ENCODE measurements around the gene LRRC25. TPM values are rescaled to one million over a fixed set of nuclear protein-coding genes. Genes with fewer than 3 reads are reported as not detected.

Gene LRRC25
- total RNA-seq, 3 donors from 2014 or later, result 3.9 to 27.2 (median 7.2) TPM

- no peaks in the 10 kb centered on the region for H3K36me3 ChIP-seq
- no peaks in the 10 kb centered on the region for H3K9me3 ChIP-seq
- H3K4me3 ChIP-seq, result no peak overlapping the region
- H3K27me3 ChIP-seq, result no peaks in the 10 kb centered on the region
- H3K27ac ChIP-seq, result no peak overlapping the region
- TF ChIP-seq CTCF (IDR thresholded peaks at IDR 0.05) (no peak), POLR2AphosphoS5 (IDR thresholded peaks at IDR 0.05) (no peak), POLR2A (IDR thresholded peaks at IDR 0.05) (no peak)
- intact Hi-C loops (cut with DNase I; ENCODE audit: low total_unique reads), result no loop called here
- DNase-seq (ENCODE audit: low spot score in 2 of 2), result no peak
- peaks cover 0 to 19% of the 10 kb centered on the region in 2 donors for H3K4me1 ChIP-seq
Measured at GRCh38 chr19:18440936-18441803, 43.7 kb upstream of the LRRC25 start.

GRCh38 chr19:18440415-18440877, 43.0 kb upstream of the LRRC25 start:
- peaks cover 0 to 19% of the 10 kb centered on the region in 2 donors for H3K4me1 ChIP-seq
- H3K27me3 ChIP-seq, result no peaks in the 10 kb centered on the region
- TF ChIP-seq CTCF (IDR thresholded peaks at IDR 0.05) (peak in 1 of 3 donors; percentile 10), POLR2AphosphoS5 (IDR thresholded peaks at IDR 0.05) (no peak)
- no peak for DNase-seq (ENCODE audit: low spot score in 2 of 2)
- no peak overlapping the region for H3K4me3 ChIP-seq
- H3K36me3 ChIP-seq, result no peaks in the 10 kb centered on the region
- H3K9me3 ChIP-seq, result no peaks in the 10 kb centered on the region
- H3K27ac ChIP-seq, result peak overlapping the region in 1 of 2 donors; percentile 21
- intact Hi-C loops (cut with DNase I; ENCODE audit: low total_unique reads), result no loop called here

GRCh38 chr19:18439910-18440237, 42.5 kb upstream of the LRRC25 start:
- no peak for TF ChIP-seq POLR2AphosphoS5 (IDR thresholded peaks at IDR 0.05)
- no peak for TF ChIP-seq POLR2A (IDR thresholded peaks at IDR 0.05)
- TF ChIP-seq CTCF (IDR thresholded peaks at IDR 0.05), result no peak
- DNase-seq (ENCODE audit: low spot score in 2 of 2), result no peak
- Histone ChIP-seq H3K9me3 (no peaks in the 10 kb centered on the region), H3K4me3 (no peak overlapping the region), H3K27me3 (no peaks in the 10 kb centered on the region), H3K27ac (peak overlapping the region in 1 of 2 donors; percentile 79), H3K4me1 (peaks cover 0 to 19% of the 10 kb centered on the region in 2 donors), H3K36me3 (no peaks in the 10 kb centered on the region)
- intact Hi-C loops (cut with DNase I; ENCODE audit: low total_unique reads), result no loop called here

GRCh38 chr19:18439025-18439909, 41.8 kb upstream of the LRRC25 start:
- Histone ChIP-seq H3K9me3 (no peaks in the 10 kb centered on the region), H3K36me3 (no peaks in the 10 kb centered on the region), H3K27ac (peak overlapping the region; percentile 79 to 87), H3K27me3 (no peaks in the 10 kb centered on the region), H3K4me1 (peaks cover 0 to 19% of the 10 kb centered on the region in 2 donors), H3K4me3 (peak overlapping the region in 2 of 3 donors; percentile 71 to 79)
- no peak for DNase-seq (ENCODE audit: low spot score in 2 of 2)
- TF ChIP-seq POLR2AphosphoS5 (IDR thresholded peaks at IDR 0.05) (no peak), CTCF (IDR thresholded peaks at IDR 0.05) (no peak), POLR2A (IDR thresholded peaks at IDR 0.05) (no peak)
- intact Hi-C loops (cut with DNase I; ENCODE audit: low total_unique reads), result no loop called here

All from breast epithelium (tissue), 4 donors.